GM12878 (cell line): ENCODE data around the gene DMXL2. TPM values are rescaled to one million over a fixed set of nuclear protein-coding genes. Genes with fewer than 3 reads are reported as not detected.
"Not testable (repeated sequence)": the region's sequence is repeated elsewhere in the genome, so short reads cannot be mapped to it uniquely, and the experiment has no call there.

Experiments
- ATAC-seq: fragments of 200-7000 bp; cut with Tn5 transposase; 3 replicates; pipeline ENCODE4 v1.9.1; 2020; ENCODE audit warnings: mild to moderate bottlenecking, moderate library complexity
- BruUV-seq: library from RNA; stranded (reverse); fragments of 400-500 nt; replicated peaks from 2 replicates; lab custom pipeline; 2021; lab: Mats Ljungman, UMichigan
- CTCF ChIA-PET: fragments of 300-600 bp; sonication (Branson Sonifier 250); formaldehyde crosslinking; extraction: SDS; loops from one replicate; lab custom pipeline; 2021; ENCODE audit warnings: inconsistent platforms; lab: Yijun Ruan, JAX
- POLR2A ChIA-PET: fragments of 350-600 bp; formaldehyde crosslinking; extraction: SDS; loops from one replicate; lab custom pipeline; 2021; ENCODE audit warnings: inconsistent platforms; lab: Charles Lee
- RAD21 ChIA-PET: fragments of 300-600 bp; sonication (Branson Sonifier 250); formaldehyde crosslinking; loops from one replicate; lab custom pipeline; 2023; ENCODE audit warnings: antibody characterized with exemption; ENCODE audit not compliant: unreplicated experiment; lab: Charles Lee
- SMC1A ChIA-PET: fragments of 300-600 bp; sonication (Branson Sonifier 250); formaldehyde crosslinking; loops from one replicate; lab custom pipeline; 2023; ENCODE audit not compliant: unreplicated experiment, uncharacterized antibody; lab: Charles Lee
- DNase-seq: peaks from one replicate; pipeline ENCODE4 v3.0.0-alpha.2; 2011; ENCODE audit warnings: low read depth, low spot score
- FAIRE-seq: peaks from 3 replicates; lab custom pipeline; 2011; peaks lifted over from hg19 to GRCh38; lab: Jason Lieb, UNC
- H2AFZ ChIP-seq: 2 replicates; pipeline ENCODE4 v1.6.0; 2011; ENCODE audit warnings: low read depth, low read length, control low read depth; ENCODE audit not compliant: control insufficient read depth
- H3K27ac ChIP-seq: 2 replicates; pipeline ENCODE4 v1.5.1; 2011; ENCODE audit warnings: control low read depth; ENCODE audit not compliant: control insufficient read depth, insufficient read depth
- H3K27me3 ChIP-seq, 2 experiments: replicated peaks in 1 of 2; 2 replicates each; pipeline versions ENCODE4 v1.6.0 to v1.6.1; 2011; ENCODE audit warnings: low read length in 1 of 2; ENCODE audit not compliant: control insufficient read depth in 2 of 2, insufficient read depth in 2 of 2
- H3K36me3 ChIP-seq, 2 experiments: 2 replicates each; pipeline ENCODE4 v1.5.1; 2011; ENCODE audit warnings: low read length in 1 of 2; ENCODE audit not compliant: control insufficient read depth in 2 of 2, insufficient read depth in 2 of 2
- H3K4me1 ChIP-seq: 2 replicates; pipeline ENCODE4 v1.6.1; 2011; ENCODE audit warnings: mild to moderate bottlenecking, low read length, moderate library complexity, mixed read lengths; ENCODE audit not compliant: control insufficient read depth, insufficient read depth
- H3K4me2 ChIP-seq: 2 replicates; pipeline ENCODE4 v1.6.0; 2011; ENCODE audit warnings: control low read depth; ENCODE audit not compliant: control insufficient read depth, insufficient read depth
- H3K4me3 ChIP-seq: fragments of 200-600 bp; sonication (generic); 2 replicates; pipeline ENCODE4 v1.5.1; 2016
- H3K79me2 ChIP-seq: 2 replicates; pipeline ENCODE4 v1.6.0; 2011; ENCODE audit warnings: low read length; ENCODE audit not compliant: control insufficient read depth, insufficient read depth
- H3K9ac ChIP-seq: 2 replicates; pipeline ENCODE4 v1.8.0; 2011; ENCODE audit warnings: low read length, control low read depth, mixed read lengths; ENCODE audit not compliant: control insufficient read depth, insufficient read depth
- H3K9me3 ChIP-seq: replicated peaks from 3 replicates; pipeline ENCODE4 v1.5.1; 2011; ENCODE audit warnings: mild to moderate bottlenecking, low read length; ENCODE audit not compliant: control insufficient read depth, insufficient read depth
- H4K20me1 ChIP-seq: 2 replicates; pipeline ENCODE4 v1.6.0; 2011; ENCODE audit not compliant: control insufficient read depth, insufficient read depth
- CBFB ChIP-seq: IDR thresholded peaks from 2 replicates; pipeline ENCODE4 v1.6.1; 2016; ENCODE audit warnings: antibody characterized with exemption, low read depth
- JUND ChIP-seq: IDR thresholded peaks from 2 replicates; pipeline ENCODE4 v1.6.1; 2012; ENCODE audit warnings: low read depth, mild to moderate bottlenecking, low read length, improper control_type of control experiment, moderate library complexity
- NFYB ChIP-seq: IDR thresholded peaks from 2 replicates; pipeline ENCODE4 v1.6.1; 2011; ENCODE audit warnings: low read depth, mild to moderate bottlenecking, low read length, improper control_type of control experiment, moderate library complexity; ENCODE audit not compliant: insufficient read depth
- WGBS: methylation state at CpG from one replicate; pipeline ENCODE4 v1.1.6; 2016; ENCODE audit warnings: low lambda C conversion rate; ENCODE audit not compliant: insufficient replicate concordance, insufficient coverage; ENCODE audit errors: missing lambda C conversion rate; 5-methylcytosine and 5-hydroxymethylcytosine counted together
- in situ Hi-C: fragments of 300-500 bp; cut with MboI; formaldehyde crosslinking; loops from 9 replicates; pipeline ENCODE4 v1.14.3; 2018; ENCODE audit warnings: mixed read lengths
- intact Hi-C: fragments of 100-400 bp; cut with micrococcal nuclease; formaldehyde crosslinking; loops from one replicate; pipeline ENCODE4 v1.14.2; 2022; ENCODE audit not compliant: unreplicated experiment
- polyA plus RNA-seq, 11 experiments: library from polyadenylated mRNA; depleted of rRNA in 4 of 11; unstranded in 6 of 11; stranded (reverse) in 5 of 11; fragments of >200 nt; fragmentation: Nextera tagmentation in 4 of 11; fragmentation: Illumina TruSeq in 1 of 11; extraction: Ambion mirVana in 4 of 11; extraction: Trizol in 1 of 11; gene quantifications; 1 replicate in 1 of 11; 2 replicates in 10 of 11; pipeline versions ENCODE4 v1.2.1 to v1.2.3, GENCODE V29; 2011 to 2016; ENCODE audit warnings: inconsistent platforms in 2 of 11, missing spikeins in 2 of 11, low read depth in 1 of 11
- total RNA-seq, 4 experiments: library from RNA; depleted of rRNA in 3 of 4; stranded (reverse); fragments of >200 nt in 3 of 4; fragmentation: Illumina TruSeq in 1 of 4; extraction: Trizol in 1 of 4; gene quantifications; 2 replicates each; pipeline versions ENCODE4 v1.2.1 to v1.2.3, GENCODE V29; 2013 to 2021

The DMXL2 gene
- total and polyA plus RNA-seq, 10 of the 15 experiments (the other 5 are each of a cell fraction or from before 2014, with no cell fraction given), result 8.5 to 32.1 (median 22.0) TPM

DNA sequence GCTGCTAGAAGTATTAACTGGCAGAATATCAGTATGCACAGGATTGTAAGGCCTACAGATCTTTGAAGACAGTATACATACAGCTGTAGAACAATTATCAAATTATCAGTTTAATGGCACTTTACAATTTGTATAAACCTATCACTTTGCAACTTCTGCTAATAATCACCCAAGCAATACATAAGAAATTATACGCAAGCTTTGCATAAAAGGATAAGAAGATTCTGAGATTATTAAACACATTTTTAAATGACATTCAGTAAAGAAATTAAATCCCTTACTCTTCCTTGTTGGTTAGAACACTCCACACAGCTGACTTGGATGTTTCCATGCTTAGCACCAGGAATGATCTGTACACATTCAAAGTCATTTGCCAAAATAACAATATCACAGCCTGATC lies 46.8 kb downstream of the DMXL2 start (continued):
- no peak for TF ChIP-seq NFYB
- TF ChIP-seq JUND, result no peak
- TF ChIP-seq CBFB, result no peak

DNA sequence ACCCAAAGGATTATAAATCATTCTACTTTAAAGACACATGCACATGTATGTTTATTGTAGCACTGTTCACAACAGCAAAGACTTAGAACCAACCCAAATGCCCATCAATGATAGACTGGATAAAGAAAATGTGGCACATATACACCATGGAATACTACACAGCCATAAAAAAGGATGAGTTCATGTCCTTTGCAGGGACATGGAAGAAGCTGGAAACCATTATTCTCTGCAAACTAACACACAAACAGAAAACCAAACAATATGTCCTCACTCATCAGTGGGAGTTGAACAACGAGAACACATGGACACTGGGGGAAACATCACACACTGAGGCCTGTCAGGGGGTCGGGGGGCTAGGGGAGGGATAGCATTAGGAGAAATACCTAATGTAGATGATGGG lies 49.2 kb downstream of the DMXL2 start:
- H3K4me2 ChIP-seq, ATAC-seq, RAD21 ChIA-PET, H2AFZ ChIP-seq, FAIRE-seq, H3K79me2 ChIP-seq, H3K27me3 ChIP-seq, H3K9ac ChIP-seq, H3K9me3 ChIP-seq, in situ Hi-C loops, SMC1A ChIA-PET, POLR2A ChIA-PET, H3K27ac ChIP-seq, intact Hi-C loops, BruUV-seq, H3K36me3 ChIP-seq, H3K4me1 ChIP-seq, CTCF ChIA-PET, H3K4me3 ChIP-seq, DNase-seq, H4K20me1 ChIP-seq: not testable (repeated sequence)
- 50% methylated on average over 2 of the region's 2 CpGs for WGBS

DNA sequence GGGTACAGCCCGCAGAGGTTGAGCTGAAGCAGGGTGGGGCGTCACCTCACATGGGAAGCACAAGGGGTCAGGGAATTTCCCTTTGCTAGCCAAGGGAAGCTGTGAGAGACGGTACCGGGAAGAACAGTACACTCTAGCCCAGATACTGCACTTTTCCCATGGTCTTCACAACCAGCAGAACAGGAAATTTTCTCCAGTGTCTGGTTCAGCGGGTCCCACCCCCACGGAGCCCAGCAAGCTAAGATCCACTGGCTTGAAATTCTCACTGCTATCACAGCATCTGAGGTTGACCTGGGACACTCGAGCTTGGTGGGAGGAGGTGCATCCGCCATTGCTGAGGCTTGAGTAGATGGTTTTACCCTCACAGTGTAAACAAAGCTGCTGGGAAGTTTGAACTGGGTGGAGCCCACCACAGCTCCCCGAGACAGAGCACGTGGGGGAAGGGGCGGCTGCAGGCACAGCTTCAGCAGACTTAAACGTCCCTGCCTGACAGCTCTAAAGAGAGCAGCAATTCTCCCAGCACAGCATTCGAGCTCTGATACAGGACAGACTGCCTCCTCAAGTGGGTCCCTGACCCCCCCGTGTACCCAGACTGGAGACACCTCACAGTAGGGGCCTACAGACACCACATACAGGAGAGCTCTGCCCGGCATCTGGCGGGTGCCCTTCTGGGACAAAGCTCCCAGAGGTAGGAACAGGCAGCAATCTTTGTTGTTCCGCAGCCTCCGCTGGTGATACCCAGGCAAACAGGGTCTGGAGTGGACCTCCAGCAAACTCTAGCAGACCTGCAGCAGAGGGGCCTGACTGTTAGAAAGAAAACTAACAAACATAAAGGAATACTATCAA lies 53.4 kb downstream of the DMXL2 start:
- in situ Hi-C loops, H4K20me1 ChIP-seq, H3K9me3 ChIP-seq, FAIRE-seq, BruUV-seq, ATAC-seq, H3K4me3 ChIP-seq, H3K4me2 ChIP-seq, POLR2A ChIA-PET, H2AFZ ChIP-seq, RAD21 ChIA-PET, H3K27me3 ChIP-seq, H3K36me3 ChIP-seq, intact Hi-C loops, H3K27ac ChIP-seq, H3K4me1 ChIP-seq, DNase-seq, H3K79me2 ChIP-seq, H3K9ac ChIP-seq: not testable (repeated sequence)
- WGBS, result 72% methylated on average over 18 of the region's 18 CpGs
- ChIA-PET SMC1A (interaction anchor here (1.1 to 2.1 kb wide), 2 partner anchors 10 to 52 kb away, joined by 3 to 5 read pairs; no protein-coding TSS in a partner anchor), CTCF (interaction anchor here (0.8 to 2.6 kb wide), 2 partner anchors 32 to 85 kb away, joined by 3 to 8 read pairs; no protein-coding TSS in a partner anchor)
